Activated CD8-positive, alpha-beta T cell treated with anti-CD3 and anti-CD28 coated beads for 36 hours (primary cell): ENCODE measurements around the gene SIRPA. TPM values are rescaled to one million over a fixed set of nuclear protein-coding genes. Genes with fewer than 3 reads are reported as not detected.

ENCODE experiments used
- ATAC-seq: fragments of 200-7000 bp; cut with Tn5 transposase; one replicate; pipeline ENCODE4 v1.10.0; 2021; ENCODE audit warnings: mild to moderate bottlenecking, moderate library complexity
- CTCF ChIA-PET: fragments of 350-600 bp; sonication (Branson Sonifier 250); formaldehyde crosslinking; loops from one replicate; lab custom pipeline; 2021; ENCODE audit warnings: antibody characterized with exemption; lab: Charles Lee
- POLR2A ChIA-PET: fragments of 350-600 bp; sonication (Branson Sonifier 250); formaldehyde crosslinking; loops from one replicate; lab custom pipeline; 2021; ENCODE audit warnings: antibody characterized with exemption; lab: Charles Lee
- DNase-seq: peaks from one replicate; pipeline ENCODE4 v3.0.0-alpha.2; 2020
- H3K27ac Mint-ChIP-seq: one replicate; pipeline ENCODE4 v1.8.0; 2021; ENCODE audit warnings: mild to moderate bottlenecking, mixed read lengths
- H3K27me3 Mint-ChIP-seq: one replicate; pipeline ENCODE4 v1.8.0; 2021; ENCODE audit warnings: mixed read lengths
- H3K36me3 Mint-ChIP-seq: one replicate; pipeline ENCODE4 v1.8.0; 2021; ENCODE audit warnings: low read depth, mixed read lengths
- H3K4me1 Mint-ChIP-seq: one replicate; pipeline ENCODE4 v1.8.0; 2021; ENCODE audit warnings: low read depth, mixed read lengths
- H3K4me3 Mint-ChIP-seq: one replicate; pipeline ENCODE4 v1.8.0; 2021; ENCODE audit warnings: mild to moderate bottlenecking, moderate library complexity, mixed read lengths
- H3K9me3 Mint-ChIP-seq: one replicate; pipeline ENCODE4 v1.8.0; 2021; ENCODE audit warnings: mixed read lengths
- CTCF ChIP-seq: fragments of 200-600 bp; IDR thresholded peaks from one replicate; pipeline ENCODE4 v1.8.0; 2022; ENCODE audit warnings: antibody characterized with exemption, mild to moderate bottlenecking
- intact Hi-C: fragments of 100-400 bp; cut with micrococcal nuclease; formaldehyde crosslinking; loops from one replicate; pipeline ENCODE4 v1.10.0; 2022
- total RNA-seq, 2 experiments: library from RNA; stranded (reverse); gene quantifications; one replicate each; pipeline ENCODE4 v1.2.3, GENCODE V29; 2021

SIRPA gene
- total RNA-seq, 2 experiments from 2014 or later = 0.09 TPM

GRCh38 chr20:1964061-1964460, 68.9 kb downstream of the SIRPA start:
- Mint-ChIP-seq H3K4me1 (peaks cover 17% of the 10 kb centered on the region), H3K4me3 (no peak overlapping the region), H3K36me3 (no peaks in the 10 kb centered on the region), H3K27me3 (peaks cover 31% of the 10 kb centered on the region), H3K27ac (no peak overlapping the region), H3K9me3 (no peaks in the 10 kb centered on the region)
- POLR2A ChIA-PET = no interaction called here
- CTCF ChIA-PET = interaction anchor here (1.1 to 1.6 kb wide), 7 partner anchors 17 to 387 kb away, joined by 3 to 5 read pairs (median 3); no protein-coding TSS in a partner anchor
- TF ChIP-seq CTCF = no peak
- peak; percentile 23 for ATAC-seq
- intact Hi-C loops = loop anchor here (10.0 kb wide), 1 partner anchor 491 kb away; no protein-coding TSS in a partner anchor
- peak; percentile 32 for DNase-seq

- DNase-seq (peak; percentile 14), ATAC-seq (peak; percentile 45)
- peak overlapping the region; percentile 35 for H3K27ac Mint-ChIP-seq
- H3K9me3 Mint-ChIP-seq = no peaks in the 10 kb centered on the region
- ChIA-PET POLR2A (interaction anchor here (1.0 kb wide), 1 partner anchor 9 kb away, joined by 3 read pairs; no protein-coding TSS in a partner anchor), CTCF (interaction anchor here (0.6 to 2.9 kb wide), 34 partner anchors 10 to 488 kb away, joined by 3 to 68 read pairs (median 3); no protein-coding TSS in a partner anchor)
- H3K36me3 Mint-ChIP-seq = no peaks in the 10 kb centered on the region
- no peak for TF ChIP-seq CTCF
- peak overlapping the region; percentile 40 for H3K4me3 Mint-ChIP-seq
- peaks cover 17% of the 10 kb centered on the region for H3K4me1 Mint-ChIP-seq
- peaks cover 31% of the 10 kb centered on the region for H3K27me3 Mint-ChIP-seq
- intact Hi-C loops = loop anchor here (1.0 to 10.0 kb wide), 2 partner anchors 207 to 490 kb away; no protein-coding TSS in a partner anchor
Measured at GRCh38 chr20:1964659-1965405, 69.6 kb downstream of the SIRPA start.

GRCh38 chr20:1965520-1966351, 70.5 kb downstream of the SIRPA start:
- peak; percentile 92 for ATAC-seq
- no peaks in the 10 kb centered on the region for H3K9me3 Mint-ChIP-seq
- peaks cover 17% of the 10 kb centered on the region for H3K4me1 Mint-ChIP-seq
- H3K36me3 Mint-ChIP-seq = no peaks in the 10 kb centered on the region
- peaks cover 32% of the 10 kb centered on the region for H3K27me3 Mint-ChIP-seq
- ChIA-PET POLR2A (interaction anchor here (0.6 to 1.0 kb wide), 2 partner anchors 10 to 1500 kb away, joined by 3 to 4 read pairs; no protein-coding TSS in a partner anchor), CTCF (interaction anchor here (0.6 to 2.9 kb wide), 35 partner anchors 9 to 487 kb away, joined by 3 to 68 read pairs (median 3); no protein-coding TSS in a partner anchor)
- TF ChIP-seq CTCF = peak; percentile 95
- H3K4me3 Mint-ChIP-seq = peak overlapping the region; percentile 40
- DNase-seq = peak; percentile 91
- H3K27ac Mint-ChIP-seq = peak overlapping the region; percentile 35
- intact Hi-C loops = loop anchor here (1.0 to 10.0 kb wide), 2 partner anchors 207 to 489 kb away; no protein-coding TSS in a partner anchor

GRCh38 chr20:1968964-1969363, 73.8 kb downstream of the SIRPA start:
- no peak overlapping the region for H3K4me3 Mint-ChIP-seq
- H3K36me3 Mint-ChIP-seq = no peaks in the 10 kb centered on the region
- H3K27me3 Mint-ChIP-seq = peaks cover 17% of the 10 kb centered on the region
- no peak for DNase-seq
- H3K27ac Mint-ChIP-seq = no peak overlapping the region
- H3K9me3 Mint-ChIP-seq = no peaks in the 10 kb centered on the region
- ATAC-seq = no peak
- ChIA-PET POLR2A (no interaction called here), CTCF (interaction anchor here (1.3 kb wide), 1 partner anchor 204 kb away, joined by 5 read pairs; no protein-coding TSS in a partner anchor)
- intact Hi-C loops = loop anchor here (10.0 kb wide), 1 partner anchor 486 kb away; no protein-coding TSS in a partner anchor
- TF ChIP-seq CTCF = no peak
- peaks cover 14% of the 10 kb centered on the region for H3K4me1 Mint-ChIP-seq
